ENCODE results near the gene CCL8.

GRCh38 chr17:34314279-34314678 is 5.0 kb upstream of the CCL8 start:
- TF ChIP-seq GATA3 (IDR thresholded peaks at IDR 0.05; ENCODE audit: low read depth, low read length): no peak
- TF ChIP-seq GATA2 (IDR thresholded peaks at IDR 0.05; ENCODE audit: low read depth, low read length): no peak
